ENCODE measurements around the gene ANO6.

ANO6 gene

GRCh38 chr12:45212064-45212463 is 3.8 kb upstream of the ANO6 start:
- no peak for TF ChIP-seq CTCF (IDR thresholded peaks at IDR 0.05; ENCODE audit: extremely low read depth, insufficient read depth, missing control alignments)
- no peak for DNase-seq (ENCODE audit: low spot score)
- in situ Hi-C loops (cut with MboI; ENCODE audit: low pct_unique_long_range_greater_than_20kb, low sequenced_read_pairs, unreplicated experiment), result no loop called here

- in situ Hi-C loops (cut with MboI; ENCODE audit: low pct_unique_long_range_greater_than_20kb, low sequenced_read_pairs, unreplicated experiment), result no loop called here
- no peak for DNase-seq (ENCODE audit: low spot score)
- no peak for TF ChIP-seq CTCF (IDR thresholded peaks at IDR 0.05; ENCODE audit: extremely low read depth, insufficient read depth, missing control alignments)
Observed at GRCh38 chr12:45213107-45213506, 2.8 kb upstream of the ANO6 start.

- in situ Hi-C loops (cut with MboI; ENCODE audit: low pct_unique_long_range_greater_than_20kb, low sequenced_read_pairs, unreplicated experiment), result no loop called here
- no peak for DNase-seq (ENCODE audit: low spot score)
- TF ChIP-seq CTCF (IDR thresholded peaks at IDR 0.05; ENCODE audit: extremely low read depth, insufficient read depth, missing control alignments), result no peak
Observed at GRCh38 chr12:45214071-45214470, 1.8 kb upstream of the ANO6 start.

GRCh38 chr12:45214749-45215418 is 1.0 kb upstream of the ANO6 start:
- in situ Hi-C loops (cut with MboI; ENCODE audit: low pct_unique_long_range_greater_than_20kb, low sequenced_read_pairs, unreplicated experiment), result no loop called here
- DNase-seq (ENCODE audit: low spot score), result peak; percentile 26
- no peak for TF ChIP-seq CTCF (IDR thresholded peaks at IDR 0.05; ENCODE audit: extremely low read depth, insufficient read depth, missing control alignments)

GRCh38 chr12:45216230-45216982 is 511 bp downstream of the ANO6 start:
- in situ Hi-C loops (cut with MboI; ENCODE audit: low pct_unique_long_range_greater_than_20kb, low sequenced_read_pairs, unreplicated experiment), result no loop called here
- TF ChIP-seq CTCF (IDR thresholded peaks at IDR 0.05; ENCODE audit: extremely low read depth, insufficient read depth, missing control alignments), result peak; percentile 43
- DNase-seq (ENCODE audit: low spot score), result peak; percentile 56

GRCh38 chr12:45216983-45217485 is 1.1 kb downstream of the ANO6 start:
- no peak for TF ChIP-seq CTCF (IDR thresholded peaks at IDR 0.05; ENCODE audit: extremely low read depth, insufficient read depth, missing control alignments)
- in situ Hi-C loops (cut with MboI; ENCODE audit: low pct_unique_long_range_greater_than_20kb, low sequenced_read_pairs, unreplicated experiment), result no loop called here
- no peak for DNase-seq (ENCODE audit: low spot score)

Data from GM13977 (cell line).